HG03442 (cell line): ENCODE data around the gene APPL2.
A peak's percentile ranks its signal among the peaks of the same experiment; 100 is the strongest.

Experiments
- ATAC-seq: cut with Tn5 transposase; IDR thresholded peaks from one replicate; pipeline ENCODE4 v1.9.1; 2021; ENCODE audit warnings: mild to moderate bottlenecking, moderate library complexity; ENCODE audit not compliant: unreplicated experiment

APPL2 gene

DNA sequence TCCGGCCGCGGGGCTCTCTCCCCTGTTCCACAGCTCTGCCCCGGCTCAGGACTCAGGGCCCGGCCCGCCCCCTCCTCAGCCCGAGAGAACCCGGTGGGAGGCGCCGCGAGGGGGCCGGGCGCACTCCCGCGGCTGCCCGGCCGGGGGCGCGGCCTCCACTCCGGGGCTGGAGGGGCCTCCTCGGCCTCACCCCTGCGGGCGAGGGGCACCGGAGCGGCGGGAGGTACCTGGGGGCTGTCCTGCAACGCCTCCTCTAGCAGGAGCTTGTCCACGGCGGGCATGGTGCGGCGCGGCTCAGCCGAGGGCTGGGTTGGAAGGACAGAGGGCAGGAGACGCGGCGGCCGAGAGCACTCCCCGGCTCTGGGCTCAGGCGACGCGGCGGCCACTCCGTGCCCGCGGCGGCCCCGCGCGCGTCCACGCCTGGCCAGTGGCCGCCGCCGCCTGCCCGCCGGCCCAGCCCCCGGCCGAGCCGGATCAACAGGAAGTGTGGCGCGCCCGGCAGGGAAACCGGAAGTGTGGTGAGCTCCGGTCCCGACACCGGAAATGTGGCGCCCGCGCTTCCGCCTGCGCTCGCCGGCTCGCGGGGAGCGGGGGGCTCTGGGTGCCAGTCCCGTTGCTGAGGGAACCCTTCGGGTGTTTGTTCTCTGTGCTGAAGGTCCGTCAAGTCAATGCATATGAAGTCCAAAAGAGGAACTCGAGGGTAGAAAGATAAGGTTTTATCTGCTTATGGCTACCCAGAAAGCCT lies at the start of gene APPL2:
TSS of gene APPL2 (minus strand) at position 443 of the 745 bp plus-strand sequence. CDS start at position 281, 162 bp downstream.
- peak; percentile 74 for ATAC-seq

DNA sequence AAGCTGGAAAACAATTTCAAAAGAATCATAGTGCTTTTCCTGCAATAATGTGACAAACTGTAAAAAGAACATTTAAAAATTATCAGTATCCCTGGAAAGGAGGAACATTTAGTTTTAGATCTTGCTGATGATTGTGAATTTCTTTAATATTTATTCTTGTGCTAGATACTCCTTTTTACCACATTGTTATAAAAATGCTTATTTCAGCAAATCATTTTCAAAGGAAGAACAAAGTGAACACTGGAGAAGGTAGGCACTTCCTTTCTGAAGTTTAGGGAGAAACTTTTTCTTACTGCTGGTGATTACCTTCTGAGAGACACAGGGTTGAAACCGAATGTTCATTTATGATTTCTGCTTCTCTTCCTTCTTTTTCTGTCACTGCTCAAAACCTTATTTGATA lies 49.4 kb upstream of the APPL2 start:
- ATAC-seq, result no peak

DNA sequence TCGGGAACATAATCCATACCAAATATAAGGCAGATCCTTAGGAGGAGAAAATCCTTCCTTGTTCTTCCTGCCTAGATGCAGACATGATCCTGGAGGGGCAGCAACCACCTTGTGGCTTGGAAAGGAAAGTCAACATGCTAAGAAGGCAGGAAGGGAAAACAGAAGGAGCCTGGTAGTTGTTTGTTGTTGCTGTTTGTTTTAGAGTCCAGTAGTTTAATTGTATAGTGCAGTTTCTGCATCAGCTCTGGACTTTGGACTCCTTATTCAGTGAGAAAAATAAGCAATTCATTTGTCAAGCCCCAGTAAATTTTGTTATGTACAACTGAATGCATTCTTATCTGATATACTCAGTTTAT lies 45.7 kb upstream of the APPL2 start:
- ATAC-seq, result no peak

DNA sequence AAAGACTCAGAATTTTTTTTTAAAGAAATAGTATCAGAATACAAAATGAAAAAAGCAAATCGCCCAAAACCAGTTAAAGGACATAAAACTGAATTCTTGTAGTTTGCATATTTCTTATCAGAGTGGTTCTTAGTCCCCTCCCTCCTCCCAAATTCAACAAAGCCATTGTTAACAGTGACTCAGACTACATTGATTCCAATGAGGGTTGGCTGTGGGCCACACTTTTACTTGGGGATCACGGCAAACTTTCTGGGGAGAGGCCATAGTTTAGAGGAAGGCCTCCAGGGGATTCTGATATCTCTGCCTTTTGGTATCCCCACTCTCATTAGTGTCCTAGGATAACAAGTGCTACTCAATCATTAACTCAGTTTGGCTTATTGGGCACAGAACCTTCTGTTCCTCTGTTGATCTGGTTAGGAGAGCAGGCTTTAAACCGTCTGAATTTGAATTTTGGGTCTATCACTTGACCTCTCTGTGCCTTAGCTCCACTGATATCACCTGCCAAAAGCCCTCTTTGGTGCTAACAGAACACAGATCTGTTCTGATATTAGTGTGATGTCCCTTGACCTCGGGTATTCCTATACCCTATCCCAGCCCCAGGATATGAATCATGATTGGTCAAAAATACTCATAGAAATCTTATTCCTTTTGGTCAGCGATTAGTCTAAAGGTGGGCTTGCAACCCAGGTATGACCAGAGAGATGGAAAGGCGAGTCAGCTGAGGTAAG lies 45.2 kb upstream of the APPL2 start:
- no peak for ATAC-seq

DNA sequence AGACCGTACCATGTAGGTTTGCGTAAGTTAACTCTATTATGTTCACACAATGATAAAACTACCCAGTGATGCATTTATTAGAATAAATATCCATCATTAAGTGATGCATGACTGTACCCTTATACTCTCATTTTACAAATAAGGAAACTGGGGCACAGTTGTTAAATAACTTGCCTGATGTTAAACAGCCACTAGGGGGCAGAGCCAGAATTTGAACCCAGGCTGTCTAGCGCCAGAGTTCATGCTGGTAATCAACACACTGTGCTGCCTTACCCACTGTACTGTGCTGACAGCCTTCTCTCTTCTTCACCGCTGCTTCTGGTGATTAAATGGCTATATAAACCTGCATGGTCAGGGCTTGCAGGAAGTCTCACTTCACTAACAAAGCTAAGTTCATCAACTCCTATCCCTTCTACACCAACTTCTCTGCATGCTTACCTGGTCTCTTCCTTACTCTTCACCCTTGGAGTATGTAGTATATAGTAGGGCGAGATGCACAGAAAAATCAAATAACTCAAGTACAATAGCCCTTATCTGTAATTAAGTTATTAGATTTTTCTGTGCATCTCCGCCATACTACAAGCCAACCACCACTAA lies 43.6 kb upstream of the APPL2 start:
- ATAC-seq, result no peak

GRCh38 chr12:105278043-105278697 lies 42.2 kb upstream of the APPL2 start:
- ATAC-seq, result no peak

DNA sequence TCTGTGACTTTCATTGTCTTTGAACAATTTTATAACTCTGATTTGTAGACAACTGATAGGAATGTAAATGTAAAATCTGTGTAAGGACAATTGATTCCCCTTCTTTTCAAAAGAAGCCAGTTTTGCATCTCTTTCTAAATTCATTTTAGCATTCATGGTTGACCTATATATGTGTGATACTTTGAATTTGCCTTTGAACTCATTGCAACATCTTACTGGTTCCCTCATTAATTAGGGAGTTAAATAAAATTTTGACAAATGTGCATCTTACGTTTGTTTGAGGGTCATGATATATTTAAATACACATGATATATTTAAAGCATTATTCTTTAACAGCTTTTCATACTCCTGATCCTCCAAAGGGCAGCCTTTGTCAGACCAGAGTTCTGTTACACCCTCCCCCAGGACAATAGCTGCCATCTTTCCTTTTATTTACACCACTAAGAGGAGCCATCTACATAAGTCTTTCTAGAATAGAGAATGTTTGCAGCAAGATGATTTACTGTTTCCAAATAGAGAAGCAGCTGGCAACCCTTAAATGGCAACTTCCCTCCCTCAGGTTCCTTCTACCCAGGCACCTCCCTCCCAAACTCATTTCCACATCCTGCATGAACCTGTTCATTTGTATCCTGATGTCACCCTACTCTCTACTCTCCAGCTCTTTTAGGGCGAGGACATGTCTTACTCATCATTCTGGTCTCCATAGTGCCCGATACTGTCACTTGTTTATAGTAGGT lies 40.2 kb upstream of the APPL2 start:
- ATAC-seq, result no peak

- no peak for ATAC-seq
These were observed 38.6 kb upstream of the APPL2 start for GRCh38 chr12:105274571-105274970.

GRCh38 chr12:105273601-105274000 lies 37.6 kb upstream of the APPL2 start:
- ATAC-seq, result no peak

GRCh38 chr12:105272814-105273416 lies 36.9 kb upstream of the APPL2 start:
- ATAC-seq, result no peak

DNA sequence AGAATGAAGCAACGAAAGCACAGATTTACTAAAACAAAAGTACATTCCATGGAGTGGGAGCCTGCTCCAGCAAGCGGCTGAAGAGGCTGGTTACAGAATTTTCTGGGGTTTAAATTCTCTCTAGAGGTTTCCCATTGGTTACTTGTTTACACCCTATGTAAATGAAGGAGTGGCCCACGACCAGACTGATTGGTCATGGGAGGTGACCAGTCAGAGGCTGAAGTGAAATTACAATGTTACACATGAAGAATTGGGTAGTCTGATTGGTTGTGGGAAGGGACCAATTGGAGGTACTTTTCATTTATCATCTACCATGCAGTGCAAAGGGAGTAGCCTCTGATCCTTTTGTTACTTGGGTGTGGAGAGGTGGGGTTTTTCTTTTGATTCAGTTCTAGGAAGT lies 36.2 kb upstream of the APPL2 start:
- ATAC-seq, result no peak

- ATAC-seq, result no peak
These were observed 35.4 kb upstream of the APPL2 start for GRCh38 chr12:105271364-105271763.

- no peak for ATAC-seq
These were observed 34.8 kb upstream of the APPL2 start for GRCh38 chr12:105270671-105271255.

- no peak for ATAC-seq
These were observed 31.7 kb upstream of the APPL2 start for GRCh38 chr12:105267711-105268110.

- no peak for ATAC-seq
These were observed 28.8 kb upstream of the APPL2 start for GRCh38 chr12:105264771-105265170.

- no peak for ATAC-seq
These were observed 26.6 kb upstream of the APPL2 start for GRCh38 chr12:105262461-105263184.

DNA sequence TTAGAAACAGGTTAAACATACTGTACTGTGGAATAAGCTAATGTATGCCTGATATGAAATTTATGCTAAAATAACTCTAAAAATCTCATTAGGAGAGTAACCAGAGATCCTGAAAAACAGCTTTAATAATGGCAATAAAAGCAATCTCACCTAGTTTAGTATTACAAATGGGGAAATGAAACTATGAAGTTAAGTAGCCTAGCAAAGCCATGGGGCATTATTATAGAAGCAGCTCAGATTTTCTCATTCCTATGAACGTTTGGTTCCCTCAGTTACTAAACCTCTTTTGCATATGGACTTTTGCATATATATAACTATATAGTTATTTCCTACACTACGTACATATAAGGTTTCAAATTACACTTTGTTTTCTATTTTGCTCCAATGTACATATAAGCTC lies 25.0 kb upstream of the APPL2 start:
- ATAC-seq, result no peak

DNA sequence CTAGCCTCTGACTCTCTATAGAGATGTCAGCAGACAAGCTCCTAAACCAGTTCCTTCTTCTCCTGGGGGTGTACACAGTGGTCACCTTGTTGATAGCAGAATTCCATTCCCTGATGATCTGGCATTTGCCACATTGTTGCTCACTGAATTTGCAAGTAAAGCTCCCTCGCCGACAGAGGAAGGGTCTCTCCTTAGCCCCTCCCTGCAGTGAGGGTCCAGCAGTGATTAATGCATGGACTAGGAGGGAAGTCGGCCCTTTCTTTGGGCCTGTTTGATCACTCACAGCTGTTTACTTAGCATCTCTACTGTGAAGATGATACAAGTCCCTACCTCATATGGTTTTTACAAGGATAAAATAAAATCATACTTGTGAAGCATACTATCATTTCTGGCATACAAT lies 23.3 kb upstream of the APPL2 start:
- no peak for ATAC-seq

GRCh38 chr12:105257321-105257728 lies 21.4 kb upstream of the APPL2 start:
- no peak for ATAC-seq
